Activated CD4-positive, alpha-beta T cell treated with anti-CD3 and anti-CD28 coated beads, Interleukin-2, amount 10 ng/mL, durations not matched to agents 24 days and 14 days (primary cell): Measurements from ENCODE around the gene ARHGEF17. TPM values are rescaled to one million over a fixed set of nuclear protein-coding genes. Genes with fewer than 3 reads are reported as not detected.

Experiments
- DNase-seq: peaks from one replicate; pipeline ENCODE4 v3.0.0; 2022
- H3K27ac Mint-ChIP-seq: one replicate; pipeline ENCODE4 v1.8.0; 2022; ENCODE audit warnings: mild to moderate bottlenecking, mixed read lengths
- H3K27me3 Mint-ChIP-seq: one replicate; pipeline ENCODE4 v1.8.0; 2022; ENCODE audit warnings: mixed read lengths
- H3K36me3 Mint-ChIP-seq: one replicate; pipeline ENCODE4 v1.8.0; 2022; ENCODE audit warnings: low read depth, mild to moderate bottlenecking, mixed read lengths
- H3K4me1 Mint-ChIP-seq: one replicate; pipeline ENCODE4 v1.8.0; 2021; ENCODE audit warnings: mixed read lengths
- H3K4me3 Mint-ChIP-seq: one replicate; pipeline ENCODE4 v1.8.0; 2022; ENCODE audit warnings: mild to moderate bottlenecking, moderate library complexity, mixed read lengths
- H3K9me3 Mint-ChIP-seq: one replicate; pipeline ENCODE4 v1.8.0; 2021; ENCODE audit warnings: mixed read lengths
- intact Hi-C: fragments of 100-400 bp; cut with micrococcal nuclease; formaldehyde crosslinking; loops from one replicate; pipeline ENCODE4 v1.15.1; 2023
- total RNA-seq: library from RNA; stranded (reverse); gene quantifications from 2 replicates; pipeline ENCODE4 v1.2.3, GENCODE V29; 2022

Gene ARHGEF17
- total RNA-seq, 1 donor from 2014 or later = not detected

DNA sequence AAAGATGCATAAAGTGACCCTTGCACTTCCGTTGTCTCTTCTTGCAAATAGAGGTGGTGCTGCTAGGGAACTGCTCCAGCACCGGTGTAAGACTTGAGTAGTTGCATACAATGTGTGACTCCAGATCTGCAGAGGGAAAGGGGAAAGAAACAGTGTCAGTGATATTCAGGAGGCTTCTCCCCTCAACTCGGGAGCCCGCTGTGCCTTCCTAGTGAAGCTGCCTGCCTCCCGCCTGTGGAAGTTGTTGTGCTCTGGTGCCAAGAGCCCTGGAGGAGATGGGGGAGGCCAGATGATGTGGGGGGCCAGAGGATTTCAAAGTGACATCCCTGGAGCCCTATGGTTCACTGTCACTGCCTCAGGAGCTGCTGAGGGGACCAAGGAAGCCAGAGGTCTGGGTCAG lies 98.5 kb downstream of the ARHGEF17 start:
- peaks cover 27% of the 10 kb centered on the region for H3K36me3 Mint-ChIP-seq
- no peak for DNase-seq
- H3K4me1 Mint-ChIP-seq = no peaks in the 10 kb centered on the region
- H3K4me3 Mint-ChIP-seq = no peak overlapping the region
- no peaks in the 10 kb centered on the region for H3K9me3 Mint-ChIP-seq
- H3K27me3 Mint-ChIP-seq = no peaks in the 10 kb centered on the region
- H3K27ac Mint-ChIP-seq = peak overlapping the region; percentile 57
- intact Hi-C loops = no loop called here

- Mint-ChIP-seq H3K27me3 (no peaks in the 10 kb centered on the region), H3K36me3 (peaks cover 32% of the 10 kb centered on the region), H3K9me3 (no peaks in the 10 kb centered on the region), H3K4me1 (no peaks in the 10 kb centered on the region), H3K4me3 (no peak overlapping the region), H3K27ac (no peak overlapping the region)
- intact Hi-C loops = no loop called here
- no peak for DNase-seq
Measured at GRCh38 chr11:73409431-73409830, 101.4 kb downstream of the ARHGEF17 start.

- no peak for DNase-seq
- H3K27me3 Mint-ChIP-seq = no peaks in the 10 kb centered on the region
- H3K36me3 Mint-ChIP-seq = peaks cover 34% of the 10 kb centered on the region
- no peak overlapping the region for H3K27ac Mint-ChIP-seq
- H3K4me1 Mint-ChIP-seq = peaks cover 6% of the 10 kb centered on the region
- no peaks in the 10 kb centered on the region for H3K9me3 Mint-ChIP-seq
- intact Hi-C loops = no loop called here
- H3K4me3 Mint-ChIP-seq = no peak overlapping the region
Measured at GRCh38 chr11:73410627-73411026, 102.6 kb downstream of the ARHGEF17 start.

DNA sequence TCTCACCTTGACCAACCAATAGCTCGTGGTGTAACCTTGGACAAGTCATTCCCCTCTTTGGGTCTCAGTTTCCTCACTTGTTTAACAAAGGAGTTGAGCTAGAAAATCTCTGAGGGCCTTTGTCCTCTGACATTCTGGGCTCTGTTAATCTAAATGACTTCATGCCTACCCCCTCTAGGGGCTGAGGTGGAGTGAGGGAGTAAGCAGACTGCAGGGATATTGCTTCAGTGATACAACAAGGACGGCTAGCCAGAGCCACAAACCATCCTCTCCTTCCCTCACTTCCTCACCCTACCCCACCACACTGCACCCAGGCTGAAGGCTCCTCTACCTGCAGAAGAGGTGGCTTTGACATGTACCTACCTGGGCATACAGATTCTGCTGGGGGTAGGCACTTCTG lies 103.0 kb downstream of the ARHGEF17 start:
- no peak for DNase-seq
- no peak overlapping the region for H3K4me3 Mint-ChIP-seq
- intact Hi-C loops = no loop called here
- H3K36me3 Mint-ChIP-seq = peaks cover 34% of the 10 kb centered on the region
- no peaks in the 10 kb centered on the region for H3K27me3 Mint-ChIP-seq
- no peaks in the 10 kb centered on the region for H3K9me3 Mint-ChIP-seq
- H3K27ac Mint-ChIP-seq = no peak overlapping the region
- H3K4me1 Mint-ChIP-seq = peaks cover 6% of the 10 kb centered on the region

GRCh38 chr11:73412308-73412707 lies 104.2 kb downstream of the ARHGEF17 start:
- Mint-ChIP-seq H3K27ac (no peak overlapping the region), H3K9me3 (no peaks in the 10 kb centered on the region), H3K27me3 (no peaks in the 10 kb centered on the region), H3K4me1 (peaks cover 8% of the 10 kb centered on the region), H3K36me3 (peaks cover 32% of the 10 kb centered on the region), H3K4me3 (no peak overlapping the region)
- intact Hi-C loops = no loop called here
- no peak for DNase-seq

GRCh38 chr11:73413256-73413655 lies 105.2 kb downstream of the ARHGEF17 start:
- intact Hi-C loops = no loop called here
- H3K27ac Mint-ChIP-seq = no peak overlapping the region
- DNase-seq = no peak
- peaks cover 35% of the 10 kb centered on the region for H3K36me3 Mint-ChIP-seq
- no peaks in the 10 kb centered on the region for H3K27me3 Mint-ChIP-seq
- H3K4me3 Mint-ChIP-seq = no peak overlapping the region
- no peaks in the 10 kb centered on the region for H3K9me3 Mint-ChIP-seq
- peaks cover 8% of the 10 kb centered on the region for H3K4me1 Mint-ChIP-seq

GRCh38 chr11:73414977-73415651 lies 107.0 kb downstream of the ARHGEF17 start:
- Mint-ChIP-seq H3K27ac (peak overlapping the region; percentile 59), H3K4me3 (no peak overlapping the region), H3K9me3 (no peaks in the 10 kb centered on the region), H3K36me3 (peaks cover 30% of the 10 kb centered on the region), H3K4me1 (peaks cover 8% of the 10 kb centered on the region), H3K27me3 (no peaks in the 10 kb centered on the region)
- no peak for DNase-seq
- intact Hi-C loops = no loop called here

GRCh38 chr11:73415854-73416615 lies 108.0 kb downstream of the ARHGEF17 start:
- intact Hi-C loops = no loop called here
- no peak overlapping the region for H3K4me3 Mint-ChIP-seq
- H3K36me3 Mint-ChIP-seq = peaks cover 25% of the 10 kb centered on the region
- H3K4me1 Mint-ChIP-seq = peaks cover 8% of the 10 kb centered on the region
- no peaks in the 10 kb centered on the region for H3K27me3 Mint-ChIP-seq
- DNase-seq = no peak
- no peak overlapping the region for H3K27ac Mint-ChIP-seq
- H3K9me3 Mint-ChIP-seq = no peaks in the 10 kb centered on the region

DNA sequence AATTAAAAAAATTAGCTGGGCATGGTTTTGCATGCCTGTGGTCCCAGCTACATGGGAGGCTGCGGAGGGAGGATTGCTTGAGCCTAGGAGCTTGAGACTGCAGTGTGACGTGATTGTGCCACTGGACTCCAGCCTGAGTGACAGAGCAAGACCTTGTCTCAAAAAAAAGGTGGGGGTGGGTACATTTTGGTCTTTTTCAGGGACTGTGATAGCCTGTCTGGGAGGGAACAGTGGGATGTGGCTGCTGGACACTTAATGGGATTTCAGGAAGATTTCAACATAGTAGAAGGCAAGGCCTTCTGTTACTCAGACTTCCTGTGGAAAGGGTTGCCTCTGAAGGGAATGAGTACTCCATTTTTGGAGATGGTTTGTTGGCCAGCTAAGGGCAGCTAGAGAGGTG lies 108.7 kb downstream of the ARHGEF17 start:
- Mint-ChIP-seq H3K27ac (no peak overlapping the region), H3K27me3 (no peaks in the 10 kb centered on the region), H3K4me3 (no peak overlapping the region), H3K36me3 (peaks cover 24% of the 10 kb centered on the region), H3K4me1 (peaks cover 8% of the 10 kb centered on the region), H3K9me3 (no peaks in the 10 kb centered on the region)
- intact Hi-C loops = no loop called here
- DNase-seq = no peak

Other genes with a start within 250 kb of the ARHGEF17 start
- 20.4 and 22.4 TPM in 2 replicates for gene FCHSD2, start 166.0 kb upstream of the ARHGEF17 start, total RNA-seq
- gene P2RY2, start 90.0 kb upstream of the ARHGEF17 start, total RNA-seq = not detected in 2 replicates
- gene P2RY6, start 35.9 kb upstream of the ARHGEF17 start, total RNA-seq = not detected in 2 replicates
- 35.0 and 38.5 TPM in 2 replicates for gene RELT, start 68.1 kb downstream of the ARHGEF17 start, total RNA-seq